CMK (cell line): ENCODE data around the gene UROD.
"Not testable (repeated sequence)": the region's sequence is repeated elsewhere in the genome, so short reads cannot be mapped to it uniquely, and the experiment has no call there.

Source experiments
- DNase-seq: peaks from one replicate; pipeline ENCODE4 v3.0.0-alpha.2; 2010; ENCODE audit warnings: low read depth

The UROD gene

GRCh38 chr1:45011837-45012638 is at the start of gene UROD:
UROD (plus strand) TSS chr1:45012254; CDS start chr1:45012266, 12 bp downstream.
- peak; percentile 99 for DNase-seq

- DNase-seq, result no peak
These were observed 49.3 kb upstream of the UROD start for GRCh38 chr1:44962729-44963128.

GRCh38 chr1:44964396-44964795 is 47.7 kb upstream of the UROD start:
- DNase-seq, result no peak

GRCh38 chr1:44970317-44970716 is 41.7 kb upstream of the UROD start:
- DNase-seq, result no peak

- DNase-seq, result no peak
These were observed 38.4 kb upstream of the UROD start for GRCh38 chr1:44973645-44974044.

GRCh38 chr1:44976252-44976651 is 35.8 kb upstream of the UROD start:
- no peak for DNase-seq

- not testable (repeated sequence) for DNase-seq
These were observed 34.7 kb upstream of the UROD start for GRCh38 chr1:44977372-44977771.

GRCh38 chr1:44985747-44986359 is 26.2 kb upstream of the UROD start:
- no peak for DNase-seq

- DNase-seq, result no peak
These were observed 23.4 kb upstream of the UROD start for GRCh38 chr1:44988531-44989156.

GRCh38 chr1:44994309-44994898 is 17.6 kb upstream of the UROD start:
- no peak for DNase-seq

GRCh38 chr1:44995467-44996238 is 16.4 kb upstream of the UROD start:
- DNase-seq, result no peak

- no peak for DNase-seq
These were observed 12.8 kb upstream of the UROD start for GRCh38 chr1:44999232-44999631.

- no peak for DNase-seq
These were observed 11.0 kb upstream of the UROD start for GRCh38 chr1:45001011-45001481.

- DNase-seq, result not testable (repeated sequence)
These were observed 10.5 kb upstream of the UROD start for GRCh38 chr1:45001576-45001975.

- DNase-seq, result no peak
These were observed 9.1 kb upstream of the UROD start for GRCh38 chr1:45002650-45003645.

GRCh38 chr1:45003741-45004140 is 8.3 kb upstream of the UROD start:
- DNase-seq, result no peak

- DNase-seq, result no peak
These were observed 7.7 kb upstream of the UROD start for GRCh38 chr1:45004281-45004920.

GRCh38 chr1:45005761-45006160 is 6.3 kb upstream of the UROD start:
- DNase-seq, result no peak

- DNase-seq, result no peak
These were observed 4.7 kb upstream of the UROD start for GRCh38 chr1:45007311-45007710.

GRCh38 chr1:45008076-45008475 is 4.0 kb upstream of the UROD start:
- no peak for DNase-seq
